Fibroblast of lung (primary cell): ENCODE data around the gene LRRC53. TPM values are rescaled to one million over a fixed set of nuclear protein-coding genes. Genes with fewer than 3 reads are reported as not detected.

Source experiments
- DNase-seq, 2 donors: peaks; one replicate each; pipeline versions ENCODE4 v3.0.0 to v3.0.0-alpha.2; 2010; ENCODE audit warnings: low read depth in 2 of 2
- H2AFZ ChIP-seq: 2 replicates; pipeline ENCODE4 v1.5.1; 2012; ENCODE audit warnings: low read length, control low read depth, inconsistent platforms
- H3K27ac ChIP-seq: 2 replicates; pipeline ENCODE4 v1.5.1; 2011; ENCODE audit warnings: low read length, control low read depth; ENCODE audit not compliant: insufficient read depth
- H3K27me3 ChIP-seq: 2 replicates; pipeline ENCODE4 v1.5.1; 2011; ENCODE audit warnings: mild to moderate bottlenecking, low read length; ENCODE audit not compliant: control insufficient read depth, insufficient read depth
- H3K36me3 ChIP-seq: 2 replicates; pipeline ENCODE4 v1.5.1; 2011; ENCODE audit warnings: low read length; ENCODE audit not compliant: control insufficient read depth, insufficient read depth
- H3K4me1 ChIP-seq: 2 replicates; pipeline ENCODE4 v1.5.1; 2011; ENCODE audit warnings: low read length; ENCODE audit not compliant: control insufficient read depth, insufficient read depth; ENCODE audit errors: extremely low read depth
- H3K4me2 ChIP-seq: 2 replicates; pipeline ENCODE4 v1.5.1; 2011; ENCODE audit warnings: low read length, control low read depth; ENCODE audit not compliant: insufficient read depth; ENCODE audit errors: extremely low read depth
- H3K4me3 ChIP-seq, 4 experiments: fragments of 200-600 bp in 1 of 4; sonication (generic) in 1 of 4; replicated peaks in 1 of 4; 2 replicates each; pipeline ENCODE4 v1.5.1; 2011 to 2016; ENCODE audit warnings: low read length in 4 of 4, low read depth in 3 of 4, mild to moderate bottlenecking in 3 of 4, control low read depth in 2 of 4, inconsistent platforms in 1 of 4, mixed read lengths in 1 of 4; ENCODE audit not compliant: insufficient read depth in 1 of 4; ENCODE audit errors: control extremely low read depth in 1 of 4
- H3K79me2 ChIP-seq: 2 replicates; pipeline ENCODE4 v1.5.1; 2012; ENCODE audit warnings: mild to moderate bottlenecking, low read length, inconsistent platforms; ENCODE audit not compliant: control insufficient read depth, insufficient read depth
- H3K9ac ChIP-seq: 2 replicates; pipeline ENCODE4 v1.5.1; 2011; ENCODE audit warnings: mild to moderate bottlenecking, low read length, control low read depth; ENCODE audit not compliant: insufficient read depth
- H3K9me3 ChIP-seq: 2 replicates; pipeline ENCODE4 v1.5.1; 2012; ENCODE audit warnings: low read depth, low read length; ENCODE audit not compliant: control insufficient read depth, insufficient read depth
- H4K20me1 ChIP-seq: 2 replicates; pipeline ENCODE4 v1.5.1; 2011; ENCODE audit warnings: low read length; ENCODE audit not compliant: control insufficient read depth, insufficient read depth; ENCODE audit errors: extremely low read depth
- EZH2 ChIP-seq: IDR thresholded peaks from 2 replicates; pipeline ENCODE4 v1.5.1; 2012; ENCODE audit warnings: low read length, control low read depth, mild to moderate bottlenecking; ENCODE audit errors: missing control alignments
- polyA plus RNA-seq, 2 donors: library from polyadenylated mRNA; depleted of rRNA in 1 of 2; stranded (reverse) in 1 of 2; unstranded in 1 of 2; fragments of >200 nt; gene quantifications; 2 replicates each; pipeline ENCODE4 v1.2.1, GENCODE V29; 2011 to 2012; ENCODE audit warnings: missing spikeins in 1 of 2
- total RNA-seq: library from RNA; depleted of rRNA; stranded (reverse); fragments of >200 nt; gene quantifications from 2 replicates; pipeline ENCODE4 v1.2.1, GENCODE V29; 2014
- TF ChIP-seq, protein P1 (sequence below), 2 donors: IDR thresholded peaks in 1 of 2; conservative IDR thresholded peaks in 1 of 2; 1 replicate in 1 of 2; 2 replicates in 1 of 2; pipeline ENCODE4 v1.5.1; 2011 to 2012; ENCODE audit warnings: low read length in 2 of 2, control low read depth in 1 of 2, inconsistent platforms in 1 of 2, low read depth in 1 of 2, mild to moderate bottlenecking in 1 of 2

LRRC53 gene
- total and polyA plus RNA-seq, 2 donors (not counting 1 experiment from before 2014, with no cell fraction given), result not detected

GRCh38 chr1:74452035-74452434 is 60.4 kb downstream of the LRRC53 start:
- H3K9me3 ChIP-seq, result no peaks in the 10 kb centered on the region
- H3K27ac ChIP-seq, result no peak overlapping the region
- no peak overlapping the region for H3K4me2 ChIP-seq
- DNase-seq, result no peak
- H4K20me1 ChIP-seq, result no peaks in the 10 kb centered on the region
- no peak for TF ChIP-seq EZH2
- TF ChIP-seq, protein P1, sequence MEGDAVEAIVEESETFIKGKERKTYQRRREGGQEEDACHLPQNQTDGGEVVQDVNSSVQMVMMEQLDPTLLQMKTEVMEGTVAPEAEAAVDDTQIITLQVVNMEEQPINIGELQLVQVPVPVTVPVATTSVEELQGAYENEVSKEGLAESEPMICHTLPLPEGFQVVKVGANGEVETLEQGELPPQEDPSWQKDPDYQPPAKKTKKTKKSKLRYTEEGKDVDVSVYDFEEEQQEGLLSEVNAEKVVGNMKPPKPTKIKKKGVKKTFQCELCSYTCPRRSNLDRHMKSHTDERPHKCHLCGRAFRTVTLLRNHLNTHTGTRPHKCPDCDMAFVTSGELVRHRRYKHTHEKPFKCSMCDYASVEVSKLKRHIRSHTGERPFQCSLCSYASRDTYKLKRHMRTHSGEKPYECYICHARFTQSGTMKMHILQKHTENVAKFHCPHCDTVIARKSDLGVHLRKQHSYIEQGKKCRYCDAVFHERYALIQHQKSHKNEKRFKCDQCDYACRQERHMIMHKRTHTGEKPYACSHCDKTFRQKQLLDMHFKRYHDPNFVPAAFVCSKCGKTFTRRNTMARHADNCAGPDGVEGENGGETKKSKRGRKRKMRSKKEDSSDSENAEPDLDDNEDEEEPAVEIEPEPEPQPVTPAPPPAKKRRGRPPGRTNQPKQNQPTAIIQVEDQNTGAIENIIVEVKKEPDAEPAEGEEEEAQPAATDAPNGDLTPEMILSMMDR (conservative IDR thresholded peaks at IDR 0.05 in 1 of 2, IDR thresholded peaks at IDR 0.05 in 1 of 2; ENCODE audit: low read depth in 1 of 2, low read length in 2 of 2), result no peak
- H3K4me3 ChIP-seq, result no peak overlapping the region
- no peaks in the 10 kb centered on the region for H3K79me2 ChIP-seq
- H3K4me1 ChIP-seq, result no peaks in the 10 kb centered on the region
- no peaks in the 10 kb centered on the region for H3K36me3 ChIP-seq
- H3K27me3 ChIP-seq, result no peaks in the 10 kb centered on the region
- no peak overlapping the region for H2AFZ ChIP-seq
- no peak overlapping the region for H3K9ac ChIP-seq

DNA sequence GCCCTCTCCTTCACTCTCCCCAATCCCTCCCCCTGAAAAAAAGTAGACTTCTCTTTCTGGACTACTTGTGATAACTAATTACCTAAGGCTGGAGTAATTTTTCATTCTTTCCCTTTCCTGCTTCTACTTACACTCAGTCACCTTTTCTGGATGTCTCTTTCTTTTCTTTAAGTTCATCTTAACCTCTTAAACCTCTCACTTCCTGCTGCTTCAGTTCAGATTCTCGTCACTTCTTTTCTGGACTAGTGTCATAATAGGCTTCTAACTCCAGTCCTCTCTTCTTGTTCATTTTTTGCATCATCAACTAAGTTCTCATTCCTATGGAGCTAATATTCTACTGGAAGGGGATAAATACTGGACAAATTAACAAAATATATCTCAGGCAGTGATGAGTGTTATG is 75.4 kb downstream of the LRRC53 start:
- no peaks in the 10 kb centered on the region for H3K4me1 ChIP-seq
- H3K9me3 ChIP-seq, result no peaks in the 10 kb centered on the region
- H3K4me2 ChIP-seq, result no peak overlapping the region
- no peak for DNase-seq
- no peak overlapping the region for H3K27ac ChIP-seq
- no peaks in the 10 kb centered on the region for H3K79me2 ChIP-seq
- no peaks in the 10 kb centered on the region for H3K27me3 ChIP-seq
- no peaks in the 10 kb centered on the region for H3K36me3 ChIP-seq
- H3K4me3 ChIP-seq, result no peak overlapping the region
- H2AFZ ChIP-seq, result no peak overlapping the region
- no peaks in the 10 kb centered on the region for H4K20me1 ChIP-seq
- TF ChIP-seq, protein P1 (conservative IDR thresholded peaks at IDR 0.05 in 1 of 2, IDR thresholded peaks at IDR 0.05 in 1 of 2; ENCODE audit: low read depth in 1 of 2, low read length in 2 of 2), result no peak
- no peak overlapping the region for H3K9ac ChIP-seq

DNA sequence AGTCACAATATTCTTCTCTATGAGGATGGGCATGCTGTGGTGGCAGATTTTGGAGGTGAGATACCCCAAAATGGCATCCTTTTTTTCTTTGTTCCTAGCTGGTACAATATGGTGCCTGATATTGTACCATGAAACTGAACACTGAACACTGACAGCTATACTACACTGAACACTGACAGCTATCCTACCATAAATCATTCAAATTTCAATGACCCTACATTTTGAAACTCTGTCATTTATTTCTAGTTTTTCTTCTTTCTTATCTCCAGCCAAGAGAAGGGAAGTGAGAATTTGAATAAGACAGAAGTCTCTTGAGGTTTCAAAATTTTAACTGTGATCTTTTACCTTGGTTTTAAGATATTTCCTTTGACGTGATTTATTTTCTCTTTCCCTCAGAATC is 76.3 kb downstream of the LRRC53 start:
- Histone ChIP-seq H3K9ac (no peak overlapping the region), H3K36me3 (no peaks in the 10 kb centered on the region), H3K27ac (no peak overlapping the region), H3K4me1 (no peaks in the 10 kb centered on the region), H3K27me3 (no peaks in the 10 kb centered on the region), H3K4me3 (no peak overlapping the region), H3K79me2 (no peaks in the 10 kb centered on the region), H3K4me2 (no peak overlapping the region), H3K9me3 (no peaks in the 10 kb centered on the region), H2AFZ (no peak overlapping the region), H4K20me1 (no peaks in the 10 kb centered on the region)
- DNase-seq, result no peak
- TF ChIP-seq EZH2, result no peak
- TF ChIP-seq, protein P1 (conservative IDR thresholded peaks at IDR 0.05 in 1 of 2, IDR thresholded peaks at IDR 0.05 in 1 of 2; ENCODE audit: low read depth in 1 of 2, low read length in 2 of 2), result no peak
